Ishikawa (cell line): ENCODE measurements around the gene SMAD9.

Experiments used
- CEBPB ChIP-seq: IDR thresholded peaks from 2 replicates; pipeline ENCODE4 v1.6.1; 2012
- CREB1 ChIP-seq: IDR thresholded peaks from 2 replicates; pipeline ENCODE4 v1.6.1; 2012; ENCODE audit warnings: low read depth
- EGR1 ChIP-seq: IDR thresholded peaks from 2 replicates; pipeline ENCODE4 v1.6.1; 2012
- EP300 ChIP-seq: IDR thresholded peaks from 2 replicates; pipeline ENCODE4 v1.6.1; 2012; ENCODE audit warnings: borderline replicate concordance
- FOXM1 ChIP-seq: IDR thresholded peaks from 2 replicates; pipeline ENCODE4 v1.6.1; 2012; ENCODE audit warnings: low read depth, borderline replicate concordance
- NFIC ChIP-seq: IDR thresholded peaks from 2 replicates; pipeline ENCODE4 v1.6.1; 2012
- RAD21 ChIP-seq: IDR thresholded peaks from 2 replicates; pipeline ENCODE4 v1.6.1; 2012; ENCODE audit warnings: low read depth
- TAF1 ChIP-seq: IDR thresholded peaks from 2 replicates; pipeline ENCODE4 v1.6.1; 2012; ENCODE audit warnings: low read depth, mild to moderate bottlenecking
- TCF12 ChIP-seq: IDR thresholded peaks from 2 replicates; pipeline ENCODE4 v1.6.1; 2012; ENCODE audit warnings: low read depth
- TEAD4 ChIP-seq: IDR thresholded peaks from 2 replicates; pipeline ENCODE4 v1.6.1; 2012
- YY1 ChIP-seq: IDR thresholded peaks from 2 replicates; pipeline ENCODE4 v1.6.1; 2012; ENCODE audit warnings: low read depth
- ZBTB7A ChIP-seq: IDR thresholded peaks from 2 replicates; pipeline ENCODE4 v1.6.1; 2012; ENCODE audit warnings: low read depth
- TF ChIP-seq, protein P1 (sequence below): IDR thresholded peaks from 2 replicates; pipeline ENCODE4 v1.6.1; 2012; ENCODE audit warnings: low read depth, mild to moderate bottlenecking
- TF ChIP-seq, protein P2 (sequence below): IDR thresholded peaks from 2 replicates; pipeline ENCODE4 v1.6.1; 2012
- TF ChIP-seq, protein P3 (sequence below): IDR thresholded peaks from 2 replicates; pipeline ENCODE4 v1.6.1; 2012

SMAD9 gene

DNA sequence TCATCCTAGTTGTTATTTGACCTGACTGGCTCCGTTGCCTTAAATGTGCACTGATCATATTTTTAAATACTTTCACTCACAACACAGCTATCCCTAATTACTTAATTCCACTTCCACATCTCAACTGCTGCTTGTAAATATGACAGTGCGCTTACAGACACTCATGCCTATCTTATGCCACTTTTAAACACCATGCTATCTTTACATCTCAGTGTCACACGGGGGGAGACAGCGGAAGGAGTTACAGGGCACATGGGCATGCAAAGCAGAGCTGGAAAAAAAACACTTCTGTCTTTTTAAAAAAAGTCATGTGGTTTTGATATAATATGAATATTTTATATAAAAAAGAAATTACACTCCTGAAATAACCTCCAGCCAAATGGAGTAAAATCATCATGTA, 44.1 kb downstream of the SMAD9 start:
- TF ChIP-seq EGR1 (no peak), YY1 (no peak), FOXM1 (no peak), CREB1 (no peak), RAD21 (no peak), ZBTB7A (no peak), NFIC (no peak)
- TF ChIP-seq, protein P1, sequence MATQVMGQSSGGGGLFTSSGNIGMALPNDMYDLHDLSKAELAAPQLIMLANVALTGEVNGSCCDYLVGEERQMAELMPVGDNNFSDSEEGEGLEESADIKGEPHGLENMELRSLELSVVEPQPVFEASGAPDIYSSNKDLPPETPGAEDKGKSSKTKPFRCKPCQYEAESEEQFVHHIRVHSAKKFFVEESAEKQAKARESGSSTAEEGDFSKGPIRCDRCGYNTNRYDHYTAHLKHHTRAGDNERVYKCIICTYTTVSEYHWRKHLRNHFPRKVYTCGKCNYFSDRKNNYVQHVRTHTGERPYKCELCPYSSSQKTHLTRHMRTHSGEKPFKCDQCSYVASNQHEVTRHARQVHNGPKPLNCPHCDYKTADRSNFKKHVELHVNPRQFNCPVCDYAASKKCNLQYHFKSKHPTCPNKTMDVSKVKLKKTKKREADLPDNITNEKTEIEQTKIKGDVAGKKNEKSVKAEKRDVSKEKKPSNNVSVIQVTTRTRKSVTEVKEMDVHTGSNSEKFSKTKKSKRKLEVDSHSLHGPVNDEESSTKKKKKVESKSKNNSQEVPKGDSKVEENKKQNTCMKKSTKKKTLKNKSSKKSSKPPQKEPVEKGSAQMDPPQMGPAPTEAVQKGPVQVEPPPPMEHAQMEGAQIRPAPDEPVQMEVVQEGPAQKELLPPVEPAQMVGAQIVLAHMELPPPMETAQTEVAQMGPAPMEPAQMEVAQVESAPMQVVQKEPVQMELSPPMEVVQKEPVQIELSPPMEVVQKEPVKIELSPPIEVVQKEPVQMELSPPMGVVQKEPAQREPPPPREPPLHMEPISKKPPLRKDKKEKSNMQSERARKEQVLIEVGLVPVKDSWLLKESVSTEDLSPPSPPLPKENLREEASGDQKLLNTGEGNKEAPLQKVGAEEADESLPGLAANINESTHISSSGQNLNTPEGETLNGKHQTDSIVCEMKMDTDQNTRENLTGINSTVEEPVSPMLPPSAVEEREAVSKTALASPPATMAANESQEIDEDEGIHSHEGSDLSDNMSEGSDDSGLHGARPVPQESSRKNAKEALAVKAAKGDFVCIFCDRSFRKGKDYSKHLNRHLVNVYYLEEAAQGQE, result no peak
- TF ChIP-seq, protein P2, sequence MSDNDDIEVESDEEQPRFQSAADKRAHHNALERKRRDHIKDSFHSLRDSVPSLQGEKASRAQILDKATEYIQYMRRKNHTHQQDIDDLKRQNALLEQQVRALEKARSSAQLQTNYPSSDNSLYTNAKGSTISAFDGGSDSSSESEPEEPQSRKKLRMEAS, result no peak
- TF ChIP-seq, protein P3, sequence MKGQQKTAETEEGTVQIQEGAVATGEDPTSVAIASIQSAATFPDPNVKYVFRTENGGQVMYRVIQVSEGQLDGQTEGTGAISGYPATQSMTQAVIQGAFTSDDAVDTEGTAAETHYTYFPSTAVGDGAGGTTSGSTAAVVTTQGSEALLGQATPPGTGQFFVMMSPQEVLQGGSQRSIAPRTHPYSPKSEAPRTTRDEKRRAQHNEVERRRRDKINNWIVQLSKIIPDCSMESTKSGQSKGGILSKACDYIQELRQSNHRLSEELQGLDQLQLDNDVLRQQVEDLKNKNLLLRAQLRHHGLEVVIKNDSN, result no peak

DNA sequence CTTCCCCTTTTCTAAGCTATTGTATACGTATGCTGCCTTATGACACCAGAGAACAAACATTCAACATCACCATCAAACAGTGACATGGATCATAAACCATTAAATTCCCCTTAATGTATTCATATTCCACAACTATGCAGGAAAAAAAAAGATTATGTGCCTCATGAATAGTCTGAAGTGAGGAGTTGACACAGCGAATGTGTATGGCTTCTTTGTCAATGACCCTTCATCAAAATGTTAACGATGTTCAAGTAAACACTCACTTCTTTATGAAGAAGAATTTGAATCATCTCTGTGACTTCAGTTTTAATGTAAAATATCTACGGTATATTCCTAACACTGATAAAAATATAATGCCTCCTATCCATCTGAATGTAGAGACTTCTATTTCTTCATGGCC, 44.6 kb downstream of the SMAD9 start:
- TF ChIP-seq NFIC (no peak), RAD21 (no peak), EGR1 (no peak), TEAD4 (no peak), YY1 (no peak), CEBPB (no peak), ZBTB7A (no peak), EP300 (no peak), TAF1 (no peak), CREB1 (no peak), FOXM1 (no peak), TCF12 (no peak)
- TF ChIP-seq, protein P2, result no peak
- TF ChIP-seq, protein P1, result no peak
- TF ChIP-seq, protein P3, result no peak

DNA sequence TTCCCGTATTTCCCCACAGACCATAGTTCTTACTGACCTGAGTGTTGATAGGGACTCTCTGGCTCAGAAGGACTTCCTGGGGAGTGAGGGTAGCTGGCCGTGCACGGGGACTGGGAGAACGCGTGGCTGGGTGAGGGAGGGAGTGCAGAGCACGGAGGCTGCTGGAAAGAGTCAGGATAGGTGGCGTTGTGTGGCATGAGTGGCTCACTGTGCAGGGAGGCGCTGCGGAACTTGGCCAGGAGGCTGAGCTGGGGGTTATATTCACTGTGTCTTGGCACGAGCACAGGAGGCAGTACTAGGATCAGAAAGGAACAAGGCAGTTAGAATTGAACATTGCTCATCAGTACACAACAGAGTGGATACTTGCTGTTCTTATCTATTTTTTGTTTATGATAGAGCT, 47.4 kb downstream of the SMAD9 start:
- no peak for TF ChIP-seq TEAD4
- TF ChIP-seq RAD21, result no peak
- TF ChIP-seq, protein P3, result no peak
- TF ChIP-seq EP300, result no peak
- TF ChIP-seq ZBTB7A, result no peak
- TF ChIP-seq TCF12, result no peak
- TF ChIP-seq TAF1, result no peak
- TF ChIP-seq CEBPB, result no peak
- no peak for TF ChIP-seq CREB1

DNA sequence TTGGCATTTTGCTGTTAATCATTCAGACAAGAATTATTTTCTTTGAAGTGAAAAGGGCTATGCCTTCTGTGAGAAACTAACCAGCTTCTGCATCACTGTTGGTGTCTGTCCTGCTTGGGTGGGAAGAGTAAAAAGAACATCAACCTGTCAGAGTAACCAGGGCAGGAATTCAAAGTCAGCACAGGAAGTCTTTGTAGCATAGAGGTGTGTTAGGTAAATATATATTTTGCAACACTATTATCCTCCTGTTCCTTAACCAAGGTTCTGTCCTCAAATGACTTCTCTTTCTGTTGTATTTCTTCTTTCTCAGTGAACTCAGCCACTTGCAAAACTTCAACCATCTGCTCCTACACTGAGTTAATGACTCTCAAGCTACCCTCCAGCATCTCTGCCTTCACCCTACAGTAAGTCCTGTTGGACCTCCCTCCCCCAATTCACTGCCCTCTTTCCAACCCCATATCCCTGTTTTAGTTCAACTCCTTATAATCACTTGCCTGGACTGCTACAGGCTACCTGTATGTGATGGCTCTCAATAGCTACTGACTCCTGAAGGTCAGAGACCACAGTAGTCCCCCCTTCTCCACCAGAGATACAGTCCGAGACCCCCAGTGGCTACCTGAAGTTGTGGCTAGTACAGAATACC, 49.9 kb downstream of the SMAD9 start:
- TF ChIP-seq TCF12, result no peak
- TF ChIP-seq EP300, result no peak
- TF ChIP-seq CEBPB, result no peak
- TF ChIP-seq, protein P3, result no peak
- TF ChIP-seq EGR1, result no peak
- TF ChIP-seq, protein P1, result no peak
- TF ChIP-seq TAF1, result no peak
- TF ChIP-seq, protein P2, result no peak
- TF ChIP-seq YY1, result no peak
- TF ChIP-seq CREB1, result no peak
- TF ChIP-seq RAD21, result no peak
- no peak for TF ChIP-seq FOXM1
- no peak for TF ChIP-seq NFIC
- TF ChIP-seq ZBTB7A, result no peak
- TF ChIP-seq TEAD4, result no peak
